HepG2 (cell line): ENCODE measurements around the gene SLC12A2.

ENCODE experiments used
- KLF11 ChIP-seq: IDR thresholded peaks from 2 replicates; pipeline ENCODE4 v1.6.1; 2016; ENCODE audit warnings: missing compliant biosample characterization
- NR3C1 ChIP-seq: sonication (generic); formaldehyde crosslinking; IDR thresholded peaks from 2 replicates; pipeline ENCODE4 v1.4.0; 2020; ENCODE audit warnings: missing genetic modification reagents
- POLR2A ChIP-seq, 2 experiments: IDR thresholded peaks; 2 replicates each; pipeline ENCODE4 v1.6.1; 2011; ENCODE audit warnings: low read depth in 2 of 2, low read length in 2 of 2, mild to moderate bottlenecking in 1 of 2, moderate library complexity in 1 of 2; ENCODE audit not compliant: insufficient read depth in 1 of 2
- ZNF282 ChIP-seq: fragments of 450-650 bp; IDR thresholded peaks from 2 replicates; pipeline ENCODE4 v1.6.1; 2018; ENCODE audit not compliant: partially characterized antibody

GRCh38 chr5:128062172-128062746, 21.3 kb upstream of the SLC12A2 start:
- TF ChIP-seq ZNF282 (no peak), POLR2A (IDR thresholded peaks at IDR 0.05; ENCODE audit: insufficient read depth in 1 of 2, low read depth in 2 of 2, low read length in 2 of 2) (no peak), NR3C1 (CRISPR knock-in tag) (no peak), KLF11 (CRISPR knock-in tag) (no peak)
